Mucosa of descending colon (tissue), 3 donors: ENCODE data around the gene CRYZL1. TPM values are rescaled to one million over a fixed set of nuclear protein-coding genes. Genes with fewer than 3 reads are reported as not detected.

ENCODE experiments used
- ATAC-seq: fragments of 200-7000 bp; cut with Tn5 transposase; one replicate; pipeline ENCODE4 v1.9.1; 2020; ENCODE audit warnings: mild to moderate bottlenecking, moderate library complexity
- DNase-seq, 3 donors: peaks; one replicate each; pipeline ENCODE4 v3.0.0-alpha.2; 2020
- H3K36me3 ChIP-seq: fragments of 200-600 bp; one replicate; pipeline ENCODE4 v1.8.0; 2021; ENCODE audit warnings: low read depth, mild to moderate bottlenecking
- H3K4me1 ChIP-seq: fragments of 200-600 bp; one replicate; pipeline ENCODE4 v1.8.0; 2021; ENCODE audit warnings: low read depth, mild to moderate bottlenecking
- H3K4me3 ChIP-seq: fragments of 200-600 bp; one replicate; pipeline ENCODE4 v1.8.0; 2021; ENCODE audit warnings: mild to moderate bottlenecking
- H3K9me3 ChIP-seq: fragments of 200-600 bp; one replicate; pipeline ENCODE4 v1.8.0; 2021; ENCODE audit warnings: mild to moderate bottlenecking
- intact Hi-C, 2 donors: fragments of 100-400 bp; cut with DNase I in 1 of 2; cut with micrococcal nuclease in 1 of 2; formaldehyde crosslinking; loops; one replicate each; pipeline versions ENCODE4 v1.11.0 to v1.11.1; 2022; cut with DNase I, micrococcal nuclease
- total RNA-seq, 3 donors: library from RNA; stranded (reverse); fragmentation: NEBNext Ultra II Directional in 2 of 3; extraction: Animal tissue kit (Norgen Biotek cat#: 25700) in 2 of 3; gene quantifications; one replicate each; pipeline versions ENCODE4 v1.2.1 to v1.2.4, GENCODE V29; 2021 to 2023
- TF ChIP-seq, protein P1 (sequence below): fragments of 200-600 bp; IDR thresholded peaks from one replicate; pipeline ENCODE4 v1.8.0; 2022; ENCODE audit warnings: antibody characterized with exemption, mild to moderate bottlenecking
- donor health status: DM: no; HTN: no; CAD: no; lungs with moderate emphysema.
- donor health status: DM: no; HTN: no; CAD: no.
- donor health status: DM: no; HTN: yes; CAD: no.

Gene CRYZL1
- total RNA-seq, 3 donors from 2014 or later, result 33.1 to 55.5 (median 34.0) TPM

DNA sequence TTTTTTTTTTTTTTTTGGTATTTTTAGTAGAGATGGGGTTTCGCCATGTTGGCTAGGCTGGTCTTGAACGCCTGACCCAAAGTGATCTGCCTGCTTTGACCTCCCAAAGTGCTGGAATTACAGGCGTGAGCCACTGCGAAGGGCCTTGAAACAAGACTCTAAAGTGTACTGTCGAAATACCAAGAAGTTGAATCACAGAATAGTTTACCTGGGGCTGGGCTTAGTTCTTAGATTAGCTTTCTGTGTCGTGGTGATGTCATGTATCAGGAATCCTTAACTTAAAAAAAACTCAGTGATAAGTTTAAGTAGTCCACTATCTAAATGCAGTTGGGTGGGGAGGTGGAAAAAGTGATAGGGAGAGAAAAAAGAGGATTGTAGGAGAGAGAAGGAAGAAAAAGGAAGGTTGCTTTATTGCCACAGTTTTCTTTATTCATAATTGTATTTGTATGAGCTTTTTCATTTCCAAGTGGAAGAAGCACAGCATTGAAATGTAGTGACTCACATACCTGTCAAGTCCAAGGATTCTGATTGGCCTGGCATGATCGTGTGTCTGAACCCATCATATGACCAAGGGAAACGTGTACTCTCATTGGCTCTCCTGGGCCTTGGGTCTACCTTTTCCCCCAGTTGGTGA lies 14.2 kb upstream of the CRYZL1 start:
- no peaks in the 10 kb centered on the region for H3K36me3 ChIP-seq
- no peak overlapping the region for H3K4me3 ChIP-seq
- peaks cover 12% of the 10 kb centered on the region for H3K4me1 ChIP-seq
- intact Hi-C loops, result loop anchor here in 1 of 2 donors (10.0 kb wide), 1 partner anchor 59 kb away; no protein-coding TSS in a partner anchor
- TF ChIP-seq, protein P1, sequence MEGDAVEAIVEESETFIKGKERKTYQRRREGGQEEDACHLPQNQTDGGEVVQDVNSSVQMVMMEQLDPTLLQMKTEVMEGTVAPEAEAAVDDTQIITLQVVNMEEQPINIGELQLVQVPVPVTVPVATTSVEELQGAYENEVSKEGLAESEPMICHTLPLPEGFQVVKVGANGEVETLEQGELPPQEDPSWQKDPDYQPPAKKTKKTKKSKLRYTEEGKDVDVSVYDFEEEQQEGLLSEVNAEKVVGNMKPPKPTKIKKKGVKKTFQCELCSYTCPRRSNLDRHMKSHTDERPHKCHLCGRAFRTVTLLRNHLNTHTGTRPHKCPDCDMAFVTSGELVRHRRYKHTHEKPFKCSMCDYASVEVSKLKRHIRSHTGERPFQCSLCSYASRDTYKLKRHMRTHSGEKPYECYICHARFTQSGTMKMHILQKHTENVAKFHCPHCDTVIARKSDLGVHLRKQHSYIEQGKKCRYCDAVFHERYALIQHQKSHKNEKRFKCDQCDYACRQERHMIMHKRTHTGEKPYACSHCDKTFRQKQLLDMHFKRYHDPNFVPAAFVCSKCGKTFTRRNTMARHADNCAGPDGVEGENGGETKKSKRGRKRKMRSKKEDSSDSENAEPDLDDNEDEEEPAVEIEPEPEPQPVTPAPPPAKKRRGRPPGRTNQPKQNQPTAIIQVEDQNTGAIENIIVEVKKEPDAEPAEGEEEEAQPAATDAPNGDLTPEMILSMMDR, result no peak
- DNase-seq (peak in 1 of 3 donors; percentile 37), ATAC-seq (peak; percentile 83)
- H3K9me3 ChIP-seq, result no peaks in the 10 kb centered on the region

DNA sequence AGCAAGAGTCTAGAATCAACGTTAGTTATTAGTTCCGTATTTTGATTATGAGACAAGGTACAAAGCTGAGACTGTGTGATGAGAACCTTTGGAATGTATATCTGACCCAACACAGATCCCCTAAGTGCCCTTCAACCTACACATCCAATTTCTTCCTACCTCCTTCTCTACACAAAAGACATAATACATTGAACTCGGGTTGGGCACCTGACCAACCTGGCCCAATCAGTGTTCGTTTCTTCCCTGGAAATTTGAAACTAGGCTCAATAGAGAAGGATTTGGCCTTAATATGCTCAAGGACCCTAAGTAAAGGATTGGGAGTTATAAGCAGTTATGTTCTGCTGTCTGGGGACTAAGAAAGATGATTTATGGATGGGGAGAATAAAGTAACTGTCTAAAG lies 12.9 kb upstream of the CRYZL1 start:
- H3K4me1 ChIP-seq, result peaks cover 22% of the 10 kb centered on the region
- DNase-seq (no peak), ATAC-seq (no peak)
- no peaks in the 10 kb centered on the region for H3K9me3 ChIP-seq
- intact Hi-C loops, result loop anchor here in 1 of 2 donors (10.0 kb wide), 1 partner anchor 60 kb away; no protein-coding TSS in a partner anchor
- TF ChIP-seq, protein P1, result no peak
- H3K36me3 ChIP-seq, result no peaks in the 10 kb centered on the region
- no peak overlapping the region for H3K4me3 ChIP-seq

- H3K36me3 ChIP-seq, result no peaks in the 10 kb centered on the region
- no peak for ATAC-seq
- H3K4me1 ChIP-seq, result peaks cover 17% of the 10 kb centered on the region
- no peak overlapping the region for H3K4me3 ChIP-seq
- intact Hi-C loops, result loop anchor here in 1 of 2 donors (10.0 kb wide), 1 partner anchor 63 kb away; no protein-coding TSS in a partner anchor
- no peaks in the 10 kb centered on the region for H3K9me3 ChIP-seq
- no peak for DNase-seq
- TF ChIP-seq, protein P1, result no peak
These were observed 10.6 kb upstream of the CRYZL1 start for GRCh38 chr21:33651965-33652680.

DNA sequence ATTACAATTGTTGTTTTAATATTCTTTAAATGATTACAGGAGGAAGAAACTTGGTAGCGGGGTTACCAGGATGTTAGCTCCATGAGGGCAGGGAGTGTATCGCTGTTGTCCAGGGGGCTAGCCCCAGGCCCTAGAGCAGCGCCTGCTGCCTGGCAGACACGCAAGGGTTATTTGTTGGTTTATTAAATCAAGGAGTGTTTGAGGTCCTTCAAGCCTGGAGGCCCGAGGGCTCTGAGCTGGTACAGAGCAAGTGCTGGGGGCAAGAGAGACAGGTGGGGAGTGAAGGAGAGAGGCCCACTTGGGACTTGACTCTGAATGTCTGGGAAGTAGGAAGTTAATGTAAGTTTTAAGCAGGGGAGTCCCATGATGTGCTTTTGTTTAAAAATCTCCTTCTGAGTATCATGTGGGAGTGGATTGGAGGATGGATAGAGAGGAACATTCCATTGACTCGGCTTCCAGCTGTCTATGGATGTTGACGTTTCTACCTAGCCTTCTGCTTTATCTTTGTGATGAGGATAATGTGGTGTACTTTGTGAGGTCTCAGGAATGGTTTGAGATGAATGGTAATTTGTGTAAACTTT lies 9.5 kb upstream of the CRYZL1 start:
- TF ChIP-seq, protein P1, result no peak
- intact Hi-C loops, result loop anchor here in 1 of 2 donors (10.0 kb wide), 1 partner anchor 64 kb away; no protein-coding TSS in a partner anchor
- Histone ChIP-seq H3K4me3 (no peak overlapping the region), H3K36me3 (no peaks in the 10 kb centered on the region), H3K4me1 (peaks cover 12% of the 10 kb centered on the region), H3K9me3 (no peaks in the 10 kb centered on the region)
- no peak for DNase-seq
- ATAC-seq, result no peak

- H3K36me3 ChIP-seq, result no peaks in the 10 kb centered on the region
- H3K4me1 ChIP-seq, result peaks cover 12% of the 10 kb centered on the region
- no peaks in the 10 kb centered on the region for H3K9me3 ChIP-seq
- no peak overlapping the region for H3K4me3 ChIP-seq
- peak; percentile 83 for ATAC-seq
- DNase-seq, result no peak
- TF ChIP-seq, protein P1, result no peak
- intact Hi-C loops, result loop anchor here in 1 of 2 donors (10.0 kb wide), 1 partner anchor 65 kb away; no protein-coding TSS in a partner anchor
These were observed 8.7 kb upstream of the CRYZL1 start for GRCh38 chr21:33650230-33650629.
